SW 1271 (cell line): ENCODE data around the gene WBP1L.
"Not testable (repeated sequence)": the region's sequence is repeated elsewhere in the genome, so short reads cannot be mapped to it uniquely, and the experiment has no call there.

Source experiments
- DNase-seq, 2 experiments: peaks; one replicate each; lab custom pipeline; 2025; lab: John Stamatoyannopoulos, UW

WBP1L gene

GRCh38 chr10:102723989-102724388, 19.8 kb upstream of the WBP1L start:
- DNase-seq: no peak

GRCh38 chr10:102726274-102726673, 17.5 kb upstream of the WBP1L start:
- DNase-seq: no peak

- no peak for DNase-seq
These were observed 16.5 kb upstream of the WBP1L start for GRCh38 chr10:102727037-102727818.

GRCh38 chr10:102729029-102730026, 14.4 kb upstream of the WBP1L start:
- peak in 1 of 2 experiments; percentile 62 for DNase-seq

- no peak for DNase-seq
These were observed 12.4 kb upstream of the WBP1L start for GRCh38 chr10:102731222-102731800.

- DNase-seq: no peak
These were observed 11.1 kb upstream of the WBP1L start for GRCh38 chr10:102732661-102733060.

GRCh38 chr10:102735065-102735562, 8.6 kb upstream of the WBP1L start:
- peak in 1 of 2 experiments; percentile 11 for DNase-seq

GRCh38 chr10:102738692-102739121, 5.0 kb upstream of the WBP1L start:
- no peak for DNase-seq

GRCh38 chr10:102740229-102740628, 3.5 kb upstream of the WBP1L start:
- no peak for DNase-seq

GRCh38 chr10:102741726-102742237, 2.0 kb upstream of the WBP1L start:
- no peak for DNase-seq

GRCh38 chr10:102742313-102742712, 1.4 kb upstream of the WBP1L start:
- not testable (repeated sequence) for DNase-seq

GRCh38 chr10:102743078-102743587, 615 bp upstream of the WBP1L start:
- no peak for DNase-seq

GRCh38 chr10:102744374-102745051, 765 bp downstream of the WBP1L start:
- peak in 1 of 2 experiments; percentile 21 for DNase-seq

GRCh38 chr10:102745157-102745556, 1.4 kb downstream of the WBP1L start:
- DNase-seq: no peak

GRCh38 chr10:102752266-102752930, 8.7 kb downstream of the WBP1L start:
- DNase-seq: no peak

- peak in 1 of 2 experiments; percentile 26 for DNase-seq
These were observed 9.4 kb downstream of the WBP1L start for GRCh38 chr10:102752934-102753664.

- no peak for DNase-seq
These were observed 10.0 kb downstream of the WBP1L start for GRCh38 chr10:102753718-102754117.

- DNase-seq: no peak
These were observed 13.6 kb downstream of the WBP1L start for GRCh38 chr10:102757323-102757722.

GRCh38 chr10:102758240-102758932, 14.6 kb downstream of the WBP1L start:
- DNase-seq: no peak
